ENCODE results near the gene GTF2B. TPM values are rescaled to one million over a fixed set of nuclear protein-coding genes. Genes with fewer than 3 reads are reported as not detected.

The GTF2B gene
- total RNA-seq, 1 experiment from 2014 or later, result 31.8 TPM

DNA sequence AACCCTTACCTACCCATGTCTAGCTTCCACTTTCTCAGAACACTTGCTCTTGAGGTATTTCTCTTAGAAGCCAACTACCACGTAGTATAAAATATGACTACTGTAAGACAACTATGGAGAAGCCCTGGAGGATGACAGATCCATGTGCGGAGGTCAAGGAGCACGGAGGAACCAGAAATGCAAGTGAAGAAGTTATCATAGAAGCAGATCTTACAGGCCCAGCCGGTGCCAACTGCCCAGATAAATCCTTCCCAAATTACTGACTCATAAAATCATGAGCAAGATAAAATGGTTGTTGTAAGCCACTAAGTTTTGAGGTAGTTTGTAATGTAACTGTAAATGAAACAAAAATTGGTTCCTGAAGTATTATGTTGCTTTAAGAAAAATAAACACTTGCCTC, 12.6 kb downstream of the GTF2B start:
- Histone ChIP-seq H3K9me3 (ENCODE audit: control insufficient read depth in 1 of 2, insufficient read depth in 1 of 2, low read depth in 1 of 2, low read length in 2 of 2) (no peaks in the 10 kb centered on the region), H3K9me2 (ENCODE audit: insufficient read depth) (no peaks in the 10 kb centered on the region), H3K9ac (ENCODE audit: low read length) (no peak overlapping the region), H3K79me2 (ENCODE audit: insufficient read depth, low read length) (peaks cover 79% of the 10 kb centered on the region), H3K27me3 (ENCODE audit: insufficient read depth, low read length) (no peaks in the 10 kb centered on the region), H3K4me3 (replicated peaks in 1 of 2; ENCODE audit: low read depth in 1 of 2, low read length in 2 of 2) (no peak overlapping the region), H4K20me1 (ENCODE audit: insufficient read depth) (no peaks in the 10 kb centered on the region; the same call in 1 of the 2 replicates), H3K36me3 (ENCODE audit: control insufficient read depth in 1 of 2, insufficient read depth in 2 of 2, low read length in 2 of 2) (peaks cover 2 to 16% of the 10 kb centered on the region in 2 experiments; a peak in 3 of 4 replicates), H3K4me1 (ENCODE audit: control insufficient read depth in 1 of 2, insufficient read depth in 2 of 2, low read length in 2 of 2) (no peaks in the 10 kb centered on the region), H2AFZ (ENCODE audit: low read depth, low read length, poor library complexity, severe bottlenecking) (no peak overlapping the region), H3K4me2 (ENCODE audit: low read length) (no peak overlapping the region), H3K27ac (ENCODE audit: low read depth, low read length) (no peak overlapping the region)
- CTCF ChIA-PET, result interaction anchor here (1.3 to 2.6 kb wide), 2 partner anchors 13 to 143 kb away, joined by 9 to 13 read pairs; partner anchors contain the start of gene GTF2B
- RAD21 ChIA-PET (ENCODE audit: low non-redundant PET in 1 of 2, low total read pairs in 2 of 2, uncharacterized antibody in 2 of 2, unreplicated experiment in 2 of 2), result no interaction called here
- intact Hi-C loops (cut with micrococcal nuclease), result no loop called here
- ATAC-seq (no peak), DNase-seq (ENCODE audit: low read depth, low spot score) (no peak)
- POLR2A ChIA-PET, result interaction anchor here (0.9 to 1.8 kb wide), 2 partner anchors 12 to 13 kb away, joined by 3 to 7 read pairs; no protein-coding TSS in a partner anchor
- no TSS peak for BruUV-seq (replicated peaks)
- no peak for TF ChIP-seq EZH2 (IDR thresholded peaks at IDR 0.05)
- TF ChIP-seq FOSL1 (IDR thresholded peaks at IDR 0.05; ENCODE audit: low read depth), result no peak
- no peak for TF ChIP-seq CBX3 (IDR thresholded peaks at IDR 0.05; ENCODE audit: low read depth)
- TF ChIP-seq ZFX (IDR thresholded peaks at IDR 0.05), result no peak
- no peak for TF ChIP-seq REST (IDR thresholded peaks at IDR 0.05; ENCODE audit: low read depth)

- no peaks in the 10 kb centered on the region for H3K9me2 ChIP-seq (ENCODE audit: insufficient read depth)
- DNase-seq (ENCODE audit: low read depth, low spot score) (no peak), ATAC-seq (peak; percentile 66)
- H4K20me1 ChIP-seq (ENCODE audit: insufficient read depth), result no peaks in the 10 kb centered on the region; the same call in 1 of the 2 replicates
- BruUV-seq (replicated peaks), result no TSS peak
- no peak overlapping the region for H3K4me2 ChIP-seq (ENCODE audit: low read length)
- ChIA-PET RAD21 (ENCODE audit: low non-redundant PET in 1 of 2, low total read pairs in 2 of 2, uncharacterized antibody in 2 of 2, unreplicated experiment in 2 of 2) (no interaction called here), POLR2A (interaction anchor here (0.9 to 1.8 kb wide), 3 partner anchors 11 to 14 kb away, joined by 3 to 7 read pairs (median 3); no protein-coding TSS in a partner anchor), CTCF (interaction anchor here (1.0 to 2.6 kb wide), 3 partner anchors 10 to 142 kb away, joined by 3 to 13 read pairs (median 9); partner anchors contain the start of gene GTF2B)
- peaks cover 79% of the 10 kb centered on the region for H3K79me2 ChIP-seq (ENCODE audit: insufficient read depth, low read length)
- no peaks in the 10 kb centered on the region for H3K9me3 ChIP-seq (ENCODE audit: control insufficient read depth in 1 of 2, insufficient read depth in 1 of 2, low read depth in 1 of 2, low read length in 2 of 2)
- no peak overlapping the region for H3K27ac ChIP-seq (ENCODE audit: low read depth, low read length)
- no peaks in the 10 kb centered on the region for H3K27me3 ChIP-seq (ENCODE audit: insufficient read depth, low read length)
- H3K36me3 ChIP-seq (ENCODE audit: control insufficient read depth in 1 of 2, insufficient read depth in 2 of 2, low read length in 2 of 2), result peaks cover 0 to 14% of the 10 kb centered on the region in 2 experiments; a peak in 3 of 4 replicates
- no peak overlapping the region for H3K4me3 ChIP-seq (replicated peaks in 1 of 2; ENCODE audit: low read depth in 1 of 2, low read length in 2 of 2)
- intact Hi-C loops (cut with micrococcal nuclease), result loop anchor here (1.0 to 2.0 kb wide), 3 partner anchors 142 to 269 kb away; no protein-coding TSS in a partner anchor
- H2AFZ ChIP-seq (ENCODE audit: low read depth, low read length, poor library complexity, severe bottlenecking), result no peak overlapping the region
- no peak overlapping the region for H3K9ac ChIP-seq (ENCODE audit: low read length)
- H3K4me1 ChIP-seq (ENCODE audit: control insufficient read depth in 1 of 2, insufficient read depth in 2 of 2, low read length in 2 of 2), result no peaks in the 10 kb centered on the region
- no peak for TF ChIP-seq RAD21 (IDR thresholded peaks at IDR 0.05; ENCODE audit: low read depth)
- no peak for TF ChIP-seq ELF1 (IDR thresholded peaks at IDR 0.05; ENCODE audit: borderline replicate concordance, low read depth)
- no peak for TF ChIP-seq MAX (IDR thresholded peaks at IDR 0.05)
- no peak for TF ChIP-seq YY1 (IDR thresholded peaks at IDR 0.05; ENCODE audit: extremely low read depth, insufficient replicate concordance, low read depth, low read length)
- TF ChIP-seq, protein P1, sequence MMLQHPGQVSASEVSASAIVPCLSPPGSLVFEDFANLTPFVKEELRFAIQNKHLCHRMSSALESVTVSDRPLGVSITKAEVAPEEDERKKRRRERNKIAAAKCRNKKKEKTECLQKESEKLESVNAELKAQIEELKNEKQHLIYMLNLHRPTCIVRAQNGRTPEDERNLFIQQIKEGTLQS (IDR thresholded peaks at IDR 0.05), result no peak
- TF ChIP-seq SRF (IDR thresholded peaks at IDR 0.05; ENCODE audit: low read depth), result no peak
- no peak for TF ChIP-seq ZNF274 (IDR thresholded peaks at IDR 0.05; ENCODE audit: low read depth, low read length)
- TF ChIP-seq, protein P2, sequence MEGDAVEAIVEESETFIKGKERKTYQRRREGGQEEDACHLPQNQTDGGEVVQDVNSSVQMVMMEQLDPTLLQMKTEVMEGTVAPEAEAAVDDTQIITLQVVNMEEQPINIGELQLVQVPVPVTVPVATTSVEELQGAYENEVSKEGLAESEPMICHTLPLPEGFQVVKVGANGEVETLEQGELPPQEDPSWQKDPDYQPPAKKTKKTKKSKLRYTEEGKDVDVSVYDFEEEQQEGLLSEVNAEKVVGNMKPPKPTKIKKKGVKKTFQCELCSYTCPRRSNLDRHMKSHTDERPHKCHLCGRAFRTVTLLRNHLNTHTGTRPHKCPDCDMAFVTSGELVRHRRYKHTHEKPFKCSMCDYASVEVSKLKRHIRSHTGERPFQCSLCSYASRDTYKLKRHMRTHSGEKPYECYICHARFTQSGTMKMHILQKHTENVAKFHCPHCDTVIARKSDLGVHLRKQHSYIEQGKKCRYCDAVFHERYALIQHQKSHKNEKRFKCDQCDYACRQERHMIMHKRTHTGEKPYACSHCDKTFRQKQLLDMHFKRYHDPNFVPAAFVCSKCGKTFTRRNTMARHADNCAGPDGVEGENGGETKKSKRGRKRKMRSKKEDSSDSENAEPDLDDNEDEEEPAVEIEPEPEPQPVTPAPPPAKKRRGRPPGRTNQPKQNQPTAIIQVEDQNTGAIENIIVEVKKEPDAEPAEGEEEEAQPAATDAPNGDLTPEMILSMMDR (IDR thresholded peaks at IDR 0.05 in 2 of 3, conservative IDR thresholded peaks at IDR 0.05 in 1 of 3; ENCODE audit: borderline replicate concordance in 1 of 3, insufficient read depth in 1 of 3, low read depth in 2 of 3, low read length in 2 of 3), result no peak
- no peak for TF ChIP-seq EZH2phosphoT487 (IDR thresholded peaks at IDR 0.05; ENCODE audit: borderline replicate concordance)
- TF ChIP-seq POLR2A (IDR thresholded peaks at IDR 0.05; ENCODE audit: borderline replicate concordance, extremely low read depth, insufficient read depth, insufficient read length), result no peak
Observed at GRCh38 chr1:88877911-88878310, 13.5 kb downstream of the GTF2B start.
